Measurements from ENCODE around the gene SLC12A8. TPM values are rescaled to one million over a fixed set of nuclear protein-coding genes. Genes with fewer than 3 reads are reported as not detected.

Gene SLC12A8
- total RNA-seq, 1 donor from 2014 or later, result 18.7 TPM

DNA sequence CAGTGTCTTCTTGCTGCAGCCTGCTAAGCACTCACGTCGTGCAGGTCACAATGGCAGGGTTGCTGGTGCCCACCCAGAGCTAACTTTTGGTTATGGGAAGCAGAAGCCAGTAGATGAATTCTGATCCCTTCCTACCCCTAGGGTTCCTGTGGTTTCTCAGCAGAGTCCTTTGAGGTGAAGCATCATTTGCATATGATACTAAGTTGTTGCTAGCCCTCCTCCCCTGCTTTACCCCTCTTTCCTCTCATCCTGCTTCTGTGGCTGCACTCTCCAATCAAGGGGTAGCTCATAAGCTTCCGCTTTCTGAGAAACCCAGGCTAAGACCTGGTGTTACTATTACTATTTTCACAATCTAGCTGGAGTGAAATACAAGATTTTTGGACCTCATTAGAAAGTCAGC lies 134.7 kb downstream of the SLC12A8 start:
- DNase-seq (ENCODE audit: low read depth), result no peak

DNA sequence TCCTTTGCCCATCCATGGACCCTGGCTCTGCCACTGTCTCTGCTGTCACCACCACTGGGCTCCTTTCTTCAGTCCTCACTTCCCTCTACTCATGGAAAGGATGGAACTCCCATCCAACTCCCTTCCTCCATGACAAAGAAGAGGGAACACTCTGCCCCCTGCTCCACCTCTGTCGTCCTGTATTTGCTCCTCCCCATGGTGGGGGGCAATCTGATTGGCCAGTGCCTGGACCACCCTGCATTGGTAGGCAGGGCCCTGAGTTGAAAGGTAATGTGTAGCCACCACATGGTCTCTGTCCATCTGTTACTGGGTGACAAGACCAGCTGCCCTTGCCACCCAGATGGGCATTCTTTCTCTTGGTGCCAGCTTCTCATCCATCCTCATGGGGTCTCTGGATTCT lies 136.1 kb downstream of the SLC12A8 start:
- DNase-seq (ENCODE audit: low read depth), result no peak

DNA sequence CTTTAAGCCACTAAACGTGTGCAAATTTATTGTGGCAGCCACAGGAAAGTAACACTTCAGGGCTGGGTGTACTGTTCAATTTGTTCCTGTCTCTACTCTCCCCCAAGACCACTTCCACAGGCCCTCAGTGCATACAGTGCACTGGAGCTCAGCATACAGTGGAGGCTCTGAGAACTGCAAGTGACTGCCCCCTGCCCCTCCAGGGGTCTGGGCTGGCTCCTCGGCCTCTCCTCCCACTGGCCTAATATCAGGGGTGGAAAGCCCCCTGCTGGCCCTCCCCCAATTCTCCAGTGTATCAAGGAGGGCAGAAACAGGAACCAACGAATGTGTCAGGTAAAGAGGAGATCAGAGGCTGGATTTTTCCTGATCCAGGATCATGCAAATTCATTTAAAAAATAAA lies 136.8 kb downstream of the SLC12A8 start:
- no peak for DNase-seq (ENCODE audit: low read depth)

DNA sequence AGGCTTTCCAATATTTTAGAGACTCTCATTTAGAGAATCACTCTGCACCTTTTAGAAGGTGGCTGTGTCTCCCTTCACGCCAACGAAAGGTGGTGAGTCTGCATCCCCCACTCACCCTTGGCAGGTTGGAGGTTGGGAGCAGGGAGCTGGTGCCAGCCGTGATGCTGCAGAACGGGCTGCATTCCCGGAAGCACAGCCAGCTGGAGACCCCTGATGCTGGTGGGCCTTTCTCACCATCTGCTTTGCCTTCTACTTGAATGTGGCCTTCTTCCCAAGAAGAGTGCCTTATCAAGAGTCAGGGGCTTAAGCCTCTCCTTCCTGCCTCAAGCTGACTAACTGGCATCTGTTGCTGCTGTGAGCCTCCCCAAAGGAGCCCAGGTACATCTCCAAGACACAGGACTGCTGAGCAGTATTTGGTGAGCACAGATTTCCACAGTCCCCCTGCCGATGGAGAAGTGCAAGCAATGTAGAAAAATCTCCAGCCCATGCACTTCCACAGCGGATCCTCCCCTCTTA lies 139.1 kb downstream of the SLC12A8 start:
- no peak for DNase-seq (ENCODE audit: low read depth)

DNA sequence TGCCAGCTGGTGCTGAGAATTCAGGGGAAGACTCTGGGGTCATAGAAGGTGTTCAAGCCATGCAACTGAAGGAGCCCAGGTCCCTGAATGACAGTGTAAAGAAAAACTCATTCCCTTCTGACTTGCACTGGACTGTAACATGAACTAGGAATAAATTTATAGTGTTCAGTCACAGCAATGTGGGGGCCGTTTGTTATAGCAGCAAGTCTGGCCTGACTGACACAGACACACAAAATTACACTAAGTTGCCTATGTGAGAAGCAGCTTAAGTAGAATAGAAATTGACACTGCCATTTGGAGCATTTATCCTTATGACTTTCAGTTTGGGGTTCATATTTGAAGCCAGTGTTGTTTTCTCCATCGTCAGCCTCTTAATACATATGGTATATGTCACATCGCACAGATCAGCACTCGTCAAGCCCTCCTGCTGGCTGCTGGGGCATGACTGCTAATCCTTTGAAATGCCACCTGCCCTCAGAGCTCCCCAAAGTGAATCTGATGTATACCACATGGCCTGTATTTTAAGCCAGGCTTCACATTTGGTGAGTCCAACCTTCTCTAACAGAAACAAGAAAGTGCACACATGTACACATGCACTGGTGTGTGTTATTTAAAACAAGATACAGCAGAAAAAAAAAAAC lies 139.7 kb downstream of the SLC12A8 start:
- no peak for DNase-seq (ENCODE audit: low read depth)

DNA sequence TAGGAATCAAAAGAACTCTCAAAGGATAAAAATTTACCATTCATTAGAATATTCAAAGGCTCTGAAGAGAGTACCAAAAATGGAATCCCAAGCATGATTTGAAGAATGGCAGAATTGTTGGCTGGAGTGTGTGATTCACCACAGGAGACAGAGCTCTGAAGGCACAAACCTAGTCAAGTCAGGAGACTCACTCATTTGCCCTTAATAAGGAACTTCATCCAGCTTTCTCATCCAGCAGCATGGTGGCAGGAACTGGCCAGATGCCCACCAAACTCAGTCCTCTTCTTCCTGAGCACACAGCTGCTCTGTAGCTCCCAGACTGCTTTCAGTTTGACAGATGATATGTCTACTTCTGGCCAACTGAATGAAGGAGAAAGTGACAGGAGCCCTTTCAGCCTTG lies 140.2 kb downstream of the SLC12A8 start:
- peak; percentile 22 for DNase-seq (ENCODE audit: low read depth)

DNA sequence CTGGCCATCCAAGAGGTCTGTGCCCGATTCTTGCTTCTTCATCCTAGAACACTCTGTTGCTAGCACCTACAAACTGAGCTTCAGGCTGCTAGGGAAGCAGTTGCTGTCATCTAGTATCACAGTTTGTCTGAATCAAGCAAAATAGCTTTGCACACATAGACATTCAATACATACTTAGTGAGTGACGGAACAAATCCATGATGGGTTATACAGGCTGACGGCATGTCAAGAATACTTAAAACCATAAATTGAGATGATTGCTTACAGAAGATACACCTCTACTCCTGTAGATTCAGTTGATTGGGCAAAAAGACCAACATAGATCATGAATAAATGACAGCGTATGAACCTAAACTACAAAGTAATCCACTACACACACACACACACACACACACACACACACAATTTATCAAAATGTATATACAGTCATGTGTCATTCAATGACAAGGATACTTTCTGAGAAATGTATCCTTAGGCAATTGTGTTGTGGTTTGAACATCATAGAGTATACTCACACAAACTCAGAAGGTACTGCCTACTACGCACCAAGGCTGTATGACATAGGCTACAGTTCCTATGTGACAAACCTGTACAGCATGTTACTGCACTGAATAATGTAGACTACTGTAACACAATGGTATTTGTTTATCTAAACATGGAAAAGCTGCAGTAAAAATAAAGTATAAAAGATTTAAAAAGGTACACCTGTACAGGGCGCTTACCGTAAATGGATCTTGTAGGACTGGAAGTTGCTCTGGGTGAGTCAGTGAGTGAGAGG lies 142.4 kb downstream of the SLC12A8 start:
- no peak for DNase-seq (ENCODE audit: low read depth)

DNA sequence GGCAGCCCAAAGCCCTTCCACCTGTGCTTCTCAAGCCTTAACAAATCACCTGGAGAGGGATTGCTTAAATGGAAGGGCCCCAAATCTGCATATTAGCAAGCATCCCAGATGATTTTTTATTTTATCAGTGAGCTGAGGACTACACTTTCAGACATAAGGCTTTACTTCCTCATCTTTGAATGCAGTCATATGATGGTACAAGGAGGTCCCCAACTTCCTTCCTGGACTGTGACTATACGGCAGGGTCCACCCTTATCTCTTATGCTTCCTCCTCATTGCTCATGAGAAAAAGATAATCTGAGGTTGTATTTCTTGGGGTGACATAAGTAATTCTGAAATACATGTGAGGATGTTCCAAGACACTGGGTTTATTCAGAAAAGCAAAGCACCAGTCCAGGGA lies 143.1 kb downstream of the SLC12A8 start:
- no peak for DNase-seq (ENCODE audit: low read depth)

DNA sequence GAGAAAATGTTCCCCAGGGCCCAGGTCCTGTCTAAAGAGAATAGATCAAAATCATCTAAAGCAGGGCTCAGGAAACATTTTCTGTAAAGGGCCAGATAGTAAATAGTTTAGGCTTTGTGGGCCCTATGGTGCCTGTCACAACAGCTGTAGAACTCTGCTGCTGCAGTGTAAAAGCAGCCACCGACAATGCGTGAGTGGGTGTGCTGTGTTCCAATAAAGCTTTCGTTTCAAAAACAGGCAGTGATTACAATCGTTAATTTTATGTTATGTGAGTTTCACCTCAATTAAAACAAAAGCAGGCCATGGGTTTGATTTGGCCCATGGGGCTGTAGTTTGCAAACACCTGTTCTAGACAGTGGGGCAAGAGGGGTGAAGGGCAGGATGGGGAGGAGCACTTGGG lies 144.3 kb downstream of the SLC12A8 start:
- no peak for DNase-seq (ENCODE audit: low read depth)

DNA sequence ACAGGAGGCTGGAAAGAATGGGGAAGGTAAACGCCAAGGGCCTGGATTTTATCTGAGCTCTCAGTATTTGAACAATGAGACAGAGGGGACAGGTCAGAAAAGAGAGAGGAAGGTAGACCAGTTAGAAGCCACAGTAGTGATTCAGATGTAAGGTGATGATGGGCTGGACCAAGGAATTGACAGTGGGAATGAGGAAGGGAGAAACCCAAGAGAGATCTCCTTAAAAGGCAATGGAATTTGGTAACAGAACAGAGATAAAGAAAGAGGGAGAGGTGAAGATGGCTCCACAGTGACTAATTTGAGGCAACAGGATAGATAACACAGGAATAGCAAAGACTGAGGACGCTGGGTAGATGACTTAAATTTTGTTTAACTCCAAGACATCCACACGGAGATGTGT lies 145.3 kb downstream of the SLC12A8 start:
- no peak for DNase-seq (ENCODE audit: low read depth)

DNA sequence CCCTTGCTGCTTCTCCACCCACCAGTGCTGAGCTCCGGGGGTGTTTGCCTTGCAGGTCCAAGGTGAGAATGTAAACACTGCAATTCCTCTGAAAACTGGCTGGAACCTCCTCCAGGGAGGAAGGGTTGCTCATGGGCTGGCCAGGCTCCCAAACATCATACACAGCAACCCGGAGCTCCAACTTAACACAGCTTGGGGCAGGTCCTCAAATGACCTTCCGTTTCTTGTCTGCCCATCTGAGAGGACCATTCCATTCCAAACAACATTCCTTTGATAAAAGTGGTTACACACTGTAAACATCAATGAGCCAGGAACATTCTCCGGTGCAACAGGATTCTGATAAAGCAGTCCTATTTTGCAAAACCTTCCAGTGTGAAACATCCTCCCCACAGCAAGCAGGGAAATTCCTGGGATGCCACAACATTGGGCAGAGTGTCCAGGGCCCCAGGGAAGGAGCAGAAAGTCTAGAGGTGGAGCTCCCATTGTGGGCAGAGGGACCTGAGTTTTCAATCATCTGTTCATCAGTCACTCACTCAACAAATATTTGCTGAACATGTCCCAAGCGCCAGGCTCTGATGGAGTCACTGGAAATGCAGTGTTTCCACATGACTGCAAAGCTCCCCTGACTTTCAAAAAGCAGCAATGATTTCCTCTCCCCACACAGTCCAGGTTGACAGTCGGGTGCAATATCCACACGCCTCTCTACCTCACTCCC lies 149.5 kb downstream of the SLC12A8 start:
- DNase-seq (ENCODE audit: low read depth), result peak; percentile 96

DNA sequence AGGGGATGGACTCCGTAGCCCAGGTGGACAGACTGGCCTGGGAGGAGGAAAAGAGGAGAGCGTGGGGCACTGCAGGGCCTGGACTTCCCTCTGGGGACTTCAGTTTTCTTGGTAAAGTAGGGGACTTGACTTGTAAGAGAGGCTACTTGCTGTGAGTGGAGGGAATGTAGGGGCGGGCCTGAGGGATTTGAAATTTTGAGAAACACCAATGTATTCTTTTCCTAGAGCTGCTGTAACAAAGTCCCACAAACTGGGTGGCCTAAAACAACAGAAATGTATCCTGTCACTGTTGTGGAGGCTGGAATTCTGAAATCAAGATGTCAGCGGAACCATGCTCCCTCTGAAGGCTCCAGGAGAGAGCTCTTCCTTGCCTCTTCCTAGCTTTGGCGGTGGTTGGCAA lies 150.9 kb downstream of the SLC12A8 start:
- no peak for DNase-seq (ENCODE audit: low read depth)

DNA sequence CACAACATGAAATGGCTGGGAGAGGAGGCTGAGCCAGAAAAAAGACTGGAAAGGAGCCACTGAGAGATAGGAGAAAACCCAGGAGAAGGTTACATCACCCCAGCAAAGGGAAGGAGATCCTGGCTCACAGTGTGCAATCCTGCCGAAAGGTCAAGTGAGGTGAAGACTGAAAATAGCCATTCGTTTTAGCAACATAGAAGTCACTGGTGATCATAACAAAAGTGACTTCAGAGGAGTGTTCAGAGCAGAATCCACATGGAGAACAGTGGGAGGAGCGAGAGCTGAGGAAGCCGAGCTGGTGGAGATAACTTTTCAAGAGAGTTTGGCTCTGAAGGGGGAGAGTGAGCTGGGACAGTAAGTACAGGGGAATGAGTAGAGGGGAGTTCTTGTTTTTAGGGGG lies 151.4 kb downstream of the SLC12A8 start:
- peak; percentile 51 for DNase-seq (ENCODE audit: low read depth)

DNA sequence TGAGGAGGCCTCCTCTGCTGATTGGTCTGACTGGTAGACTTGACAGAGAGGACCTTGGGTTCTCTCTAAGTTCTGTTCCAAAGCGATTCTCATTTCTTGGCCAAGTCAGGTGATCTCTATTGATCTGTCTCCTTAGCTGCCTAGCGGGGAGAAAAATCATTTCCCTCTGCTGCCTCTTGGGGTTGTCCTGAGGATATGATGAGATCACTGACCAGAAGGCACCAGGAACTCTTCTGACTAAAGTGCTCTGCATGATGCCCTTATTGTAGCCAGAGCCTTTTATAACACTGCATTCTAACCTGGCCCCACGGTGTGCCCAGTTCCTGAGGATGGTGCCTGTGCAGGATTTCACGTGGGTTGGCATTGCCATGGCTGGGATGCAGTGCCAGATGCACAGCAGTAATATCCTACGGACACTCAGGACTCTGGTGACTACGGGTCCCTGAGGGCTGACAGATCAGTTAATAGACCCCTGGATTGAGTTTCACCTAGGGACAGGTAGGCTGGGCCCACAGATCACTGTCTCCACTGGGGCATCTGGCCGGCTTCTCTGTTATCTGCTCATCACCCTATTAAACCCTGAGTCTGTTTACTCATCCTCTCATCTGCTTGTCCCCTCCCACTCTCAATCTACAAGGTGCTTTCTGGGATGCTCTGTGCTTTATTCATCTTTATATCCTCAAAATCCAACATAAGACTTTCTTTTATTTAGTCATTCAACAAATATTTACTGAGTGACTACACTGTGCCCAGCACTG lies 152.9 kb downstream of the SLC12A8 start:
- DNase-seq (ENCODE audit: low read depth), result no peak

DNA sequence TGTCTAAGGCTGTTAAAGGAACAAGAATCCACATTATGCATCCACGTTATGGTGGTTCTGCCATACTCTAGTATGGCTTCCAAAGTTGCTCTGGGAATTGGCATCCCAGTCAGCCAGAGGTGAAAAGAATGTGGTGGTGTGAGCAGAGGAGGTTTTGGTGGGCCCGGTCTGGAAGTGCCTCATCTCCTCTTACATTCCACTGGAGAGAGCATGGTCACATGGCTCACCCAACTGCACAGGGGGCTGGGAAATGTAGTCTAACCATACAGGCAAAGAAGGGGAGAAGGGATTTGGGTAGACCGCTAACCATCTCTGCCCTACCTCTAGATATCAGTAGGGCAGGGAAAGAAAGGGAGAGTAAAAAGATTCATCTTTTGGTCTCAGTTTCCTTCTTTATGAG lies 153.6 kb downstream of the SLC12A8 start:
- DNase-seq (ENCODE audit: low read depth), result no peak

DNA sequence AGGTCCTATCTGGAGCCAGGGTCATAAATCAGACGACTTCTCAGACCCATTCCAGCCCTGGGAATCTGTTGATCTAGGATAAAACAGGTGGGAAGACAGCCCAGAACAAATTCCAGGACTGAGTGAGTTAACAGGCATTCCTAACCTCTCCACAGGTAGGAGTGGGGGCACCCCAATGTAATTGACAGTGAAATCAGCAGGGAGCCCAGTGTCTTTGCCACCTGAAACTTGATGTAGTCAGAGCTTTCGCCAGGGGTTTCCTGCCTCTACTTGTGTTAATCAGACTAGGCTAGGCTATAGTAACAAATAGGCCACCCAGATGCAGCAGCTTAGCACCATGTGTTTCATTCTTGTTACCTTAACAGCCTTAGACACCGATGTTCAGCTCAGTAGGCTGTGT lies 154.0 kb downstream of the SLC12A8 start:
- no peak for DNase-seq (ENCODE audit: low read depth)

DNA sequence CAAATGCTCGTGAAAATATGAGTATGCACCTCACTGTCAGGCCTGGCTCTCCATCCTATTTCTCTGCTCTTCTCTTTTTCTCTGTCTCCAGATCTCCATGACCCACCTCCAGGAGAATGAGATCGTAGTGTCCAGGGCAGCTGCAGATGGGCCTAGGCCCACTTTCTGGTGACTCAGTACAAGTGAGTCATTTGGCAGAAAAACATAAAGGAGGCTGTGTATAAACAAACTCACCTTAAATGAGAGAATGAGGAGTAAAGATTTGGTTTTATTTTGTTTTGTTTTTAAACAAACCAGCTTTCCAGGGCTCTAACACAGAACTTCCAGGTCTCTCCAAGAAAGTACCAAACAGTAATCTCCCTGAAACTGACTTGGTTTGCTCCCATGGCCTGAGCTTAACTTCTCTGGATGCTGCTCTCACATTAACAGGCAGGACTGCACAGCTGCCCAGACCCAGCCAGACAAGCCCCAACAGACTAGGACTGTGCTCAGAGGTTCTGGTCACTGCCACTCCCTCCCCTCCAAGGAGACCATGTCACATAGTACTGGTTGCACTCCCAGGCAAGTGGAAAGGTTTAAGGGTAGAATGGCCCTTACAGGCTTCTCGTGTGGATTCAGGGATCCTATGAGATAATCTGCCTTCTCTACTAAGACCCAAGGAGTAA lies 155.2 kb downstream of the SLC12A8 start:
- peak; percentile 82 for DNase-seq (ENCODE audit: low read depth)

DNA sequence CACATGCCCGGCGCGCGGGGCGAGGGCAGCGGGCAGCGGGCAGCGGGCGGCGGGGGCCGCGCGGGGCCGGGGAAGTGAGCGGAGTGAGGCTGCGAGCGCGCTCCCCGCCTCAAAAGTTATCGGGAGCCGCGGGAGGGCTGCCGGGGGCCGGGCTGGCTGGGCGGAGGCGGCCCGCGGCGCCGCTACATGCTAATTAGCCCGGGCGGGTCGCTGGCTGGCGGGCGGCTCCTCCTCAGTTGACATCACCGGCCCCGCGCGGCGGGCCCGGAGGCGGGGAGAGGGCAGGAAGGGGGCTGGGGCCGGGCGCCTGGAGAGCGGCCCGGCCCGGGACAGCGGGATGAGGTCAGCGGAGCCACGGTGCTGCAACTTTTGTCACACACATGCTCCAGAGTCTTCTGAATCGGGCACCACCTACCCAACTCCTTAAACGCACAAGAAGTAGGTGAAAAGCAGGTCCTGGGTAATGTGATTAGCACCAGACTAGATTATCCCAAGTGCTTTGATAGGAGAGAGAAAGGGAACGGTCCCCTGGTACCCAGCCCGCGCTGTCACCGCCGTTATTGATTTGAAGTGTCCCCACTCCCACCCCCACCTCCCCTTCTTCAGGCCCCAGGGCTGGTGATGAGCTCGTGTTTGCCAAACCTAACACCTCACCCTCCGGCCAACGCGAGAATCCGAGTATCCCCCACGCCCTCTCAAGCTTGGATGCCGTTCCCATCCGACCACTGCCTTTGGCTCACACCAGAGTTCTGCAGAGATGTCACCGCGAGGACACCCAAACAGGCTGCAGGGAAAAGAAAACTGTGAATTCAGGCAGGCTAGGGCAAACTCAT lies 156.4 kb downstream of the SLC12A8 start, which contains the start of gene HEG1:
Gene HEG1 (minus strand): TSS at position 85 of the 833 bp plus-strand sequence. CDS start 107 bp downstream, outside the sequence.
- DNase-seq (ENCODE audit: low read depth), result peak; percentile 19

DNA sequence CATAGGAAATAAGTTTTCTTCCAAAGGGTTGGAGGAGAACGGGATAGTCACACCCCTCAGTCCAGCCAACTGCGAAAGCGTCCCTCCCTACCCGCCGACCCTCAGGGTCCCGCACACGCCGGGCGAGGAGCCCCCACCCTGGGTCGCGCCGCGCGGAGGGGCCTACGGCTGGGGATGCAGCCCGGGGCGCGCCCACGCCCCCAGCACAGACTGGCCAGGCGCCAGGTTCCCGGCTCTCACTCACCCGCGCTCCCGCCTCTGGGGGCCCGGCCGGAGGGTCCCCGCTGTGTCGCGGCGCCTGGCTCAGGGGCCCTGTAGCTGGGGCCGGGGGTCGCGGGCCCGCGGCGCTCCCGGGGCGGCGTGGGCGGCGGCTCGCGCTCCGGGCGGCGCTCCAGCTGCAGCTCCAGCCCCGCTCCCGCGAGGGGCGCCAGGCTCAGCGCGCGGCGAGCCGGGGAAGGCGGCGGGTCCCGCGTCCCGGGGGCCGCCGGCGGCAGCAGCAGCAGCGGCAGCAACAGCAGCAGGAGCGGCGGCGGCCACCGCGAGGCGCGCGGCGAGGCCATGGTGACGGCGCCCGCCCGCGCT lies 157.1 kb downstream of the SLC12A8 start:
- DNase-seq (ENCODE audit: low read depth), result no peak
